HEK293 (cell line): Measurements from ENCODE around the gene EVPLL.
"Not testable (repeated sequence)": the region's sequence is repeated elsewhere in the genome, so short reads cannot be mapped to it uniquely, and the experiment has no call there.

ENCODE experiments used
- CTCF ChIA-PET: fragments of 350-600 bp; formaldehyde crosslinking; extraction: SDS; loops from one replicate; lab custom pipeline; 2021; ENCODE audit warnings: antibody characterized with exemption; lab: Yijun Ruan, JAX
- POLR2A ChIA-PET: fragments of 300-600 bp; formaldehyde crosslinking; extraction: SDS; loops from one replicate; lab custom pipeline; 2020; ENCODE audit warnings: antibody characterized with exemption, inconsistent platforms; lab: Yijun Ruan, JAX
- H3K27ac ChIP-seq: fragments of 200-500 bp; sonication (Bioruptor generic); 2 replicates; pipeline ENCODE4 v1.5.1; 2014; ENCODE audit warnings: low read depth, low read length, control low read depth, inconsistent platforms; ENCODE audit errors: extremely low read depth
- H3K36me3 ChIP-seq, 2 experiments: fragments of 200-500 bp in 1 of 2; sonication (Bioruptor generic) in 1 of 2; 1 replicate in 1 of 2; 2 replicates in 1 of 2; pipeline ENCODE4 v1.5.1; 2014 to 2017; ENCODE audit warnings: inconsistent platforms in 2 of 2, low read length in 2 of 2; ENCODE audit not compliant: control insufficient read depth in 2 of 2, insufficient read depth in 1 of 2
- H3K4me1 ChIP-seq: fragments of 200-500 bp; sonication (Bioruptor generic); 2 replicates; pipeline ENCODE4 v1.5.1; 2014; ENCODE audit warnings: mild to moderate bottlenecking, low read length, inconsistent platforms; ENCODE audit not compliant: control insufficient read depth, insufficient read depth
- H3K4me3 ChIP-seq: 2 replicates; pipeline ENCODE4 v1.5.1; 2011; ENCODE audit warnings: low read depth, mild to moderate bottlenecking, control low read depth, low read length, moderate library complexity
- H3K9me3 ChIP-seq: fragments of 200-500 bp; sonication (Bioruptor generic); 2 replicates; pipeline ENCODE4 v1.5.1; 2014; ENCODE audit warnings: low read depth, low read length, inconsistent platforms; ENCODE audit not compliant: control insufficient read depth, insufficient read depth
- KLF7 ChIP-seq: fragments of 450-650 bp; formaldehyde crosslinking; IDR thresholded peaks from 2 replicates; pipeline ENCODE4 v1.5.1; 2016; ENCODE audit warnings: missing biosample characterization, missing genetic modification characterization, borderline replicate concordance
- KLF9 ChIP-seq: fragments of 450-650 bp; formaldehyde crosslinking; IDR thresholded peaks from 2 replicates; pipeline ENCODE4 v1.5.1; 2016; ENCODE audit warnings: missing biosample characterization, missing genetic modification characterization, low read depth
- PRDM1 ChIP-seq: fragments of 450-650 bp; formaldehyde crosslinking; IDR thresholded peaks from 2 replicates; pipeline ENCODE4; 2016; ENCODE audit warnings: missing biosample characterization, missing genetic modification characterization
- YY1 ChIP-seq: fragments of 450-650 bp; formaldehyde crosslinking; IDR thresholded peaks from 2 replicates; pipeline ENCODE4 v1.5.1; 2018; ENCODE audit warnings: missing biosample characterization, missing genetic modification characterization
- ZBTB8A ChIP-seq: fragments of 450-650 bp; formaldehyde crosslinking; IDR thresholded peaks from 2 replicates; pipeline ENCODE4 v1.5.1; 2016; ENCODE audit warnings: missing biosample characterization, missing genetic modification characterization
- ZNF239 ChIP-seq: fragments of 450-650 bp; formaldehyde crosslinking; IDR thresholded peaks from 2 replicates; pipeline ENCODE4 v1.5.1; 2016; ENCODE audit warnings: missing biosample characterization, missing genetic modification characterization
- ZNF391 ChIP-seq: fragments of 450-650 bp; formaldehyde crosslinking; IDR thresholded peaks from 2 replicates; pipeline ENCODE4 v1.5.1; 2016; ENCODE audit warnings: low read depth, missing biosample characterization, missing genetic modification characterization, borderline replicate concordance
- ZNF654 ChIP-seq: fragments of 450-650 bp; formaldehyde crosslinking; IDR thresholded peaks from 2 replicates; pipeline ENCODE4 v1.5.1; 2016; ENCODE audit warnings: low read depth, missing biosample characterization, missing genetic modification characterization
- TF ChIP-seq, protein P1 (sequence below): fragments of 450-650 bp; formaldehyde crosslinking; IDR thresholded peaks from 2 replicates; pipeline ENCODE4 v1.5.1; 2016; ENCODE audit warnings: missing biosample characterization, missing genetic modification characterization

EVPLL gene

DNA sequence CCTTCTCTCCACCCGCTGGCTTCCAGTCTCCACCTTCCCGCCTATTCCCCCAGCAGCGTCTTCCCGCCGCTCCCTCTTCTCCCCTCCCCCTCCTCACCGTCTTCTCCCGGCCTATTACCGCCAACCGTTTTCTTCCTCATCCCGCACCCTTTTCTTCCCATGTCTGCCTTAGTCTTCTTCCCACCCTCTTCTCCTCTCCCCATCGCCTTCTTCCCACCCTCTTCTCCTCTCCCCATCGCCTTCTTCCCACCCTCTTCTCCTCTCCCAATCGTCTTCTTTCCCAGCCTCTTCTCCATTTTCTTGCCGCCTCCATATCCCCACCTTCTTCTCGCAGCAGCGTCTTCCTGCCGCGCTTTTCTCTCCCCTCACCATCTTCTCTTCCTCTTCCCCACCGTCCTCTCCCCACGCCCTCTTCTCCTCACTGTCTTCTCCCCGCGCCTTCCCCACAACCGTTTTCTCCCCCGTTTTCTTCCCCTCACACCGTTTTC lies 33.8 kb downstream of the EVPLL start (continued):
- peak; percentile 56; the same call in 1 of the 2 replicates for TF ChIP-seq KLF7 (tag by site-specific recombination)
- TF ChIP-seq ZBTB8A, result peak; percentile 50; the same call in 1 of the 2 replicates
- TF ChIP-seq, protein P1, sequence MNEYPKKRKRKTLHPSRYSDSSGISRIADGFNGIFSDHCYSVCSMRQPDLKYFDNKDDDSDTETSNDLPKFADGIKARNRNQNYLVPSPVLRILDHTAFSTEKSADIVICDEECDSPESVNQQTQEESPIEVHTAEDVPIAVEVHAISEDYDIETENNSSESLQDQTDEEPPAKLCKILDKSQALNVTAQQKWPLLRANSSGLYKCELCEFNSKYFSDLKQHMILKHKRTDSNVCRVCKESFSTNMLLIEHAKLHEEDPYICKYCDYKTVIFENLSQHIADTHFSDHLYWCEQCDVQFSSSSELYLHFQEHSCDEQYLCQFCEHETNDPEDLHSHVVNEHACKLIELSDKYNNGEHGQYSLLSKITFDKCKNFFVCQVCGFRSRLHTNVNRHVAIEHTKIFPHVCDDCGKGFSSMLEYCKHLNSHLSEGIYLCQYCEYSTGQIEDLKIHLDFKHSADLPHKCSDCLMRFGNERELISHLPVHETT (tag by site-specific recombination), result peak; percentile 61; the same call in 1 of the 2 replicates
- TF ChIP-seq ZNF239 (tag by site-specific recombination), result 0 out of 2 replicates have a peak, but pooled peaks have one; percentile 58
- peak; percentile 47; the same call in 1 of the 2 replicates for TF ChIP-seq ZNF391 (tag by site-specific recombination)
- TF ChIP-seq ZNF654 (tag by site-specific recombination), result 0 out of 2 replicates have a peak, but pooled peaks have one; percentile 6
- TF ChIP-seq YY1 (tag by site-specific recombination), result peak; percentile 60; the same call in 1 of the 2 replicates
- TF ChIP-seq KLF9 (tag by site-specific recombination), result peak; percentile 60
- peak; percentile 80 for TF ChIP-seq PRDM1 (tag by site-specific recombination)

DNA sequence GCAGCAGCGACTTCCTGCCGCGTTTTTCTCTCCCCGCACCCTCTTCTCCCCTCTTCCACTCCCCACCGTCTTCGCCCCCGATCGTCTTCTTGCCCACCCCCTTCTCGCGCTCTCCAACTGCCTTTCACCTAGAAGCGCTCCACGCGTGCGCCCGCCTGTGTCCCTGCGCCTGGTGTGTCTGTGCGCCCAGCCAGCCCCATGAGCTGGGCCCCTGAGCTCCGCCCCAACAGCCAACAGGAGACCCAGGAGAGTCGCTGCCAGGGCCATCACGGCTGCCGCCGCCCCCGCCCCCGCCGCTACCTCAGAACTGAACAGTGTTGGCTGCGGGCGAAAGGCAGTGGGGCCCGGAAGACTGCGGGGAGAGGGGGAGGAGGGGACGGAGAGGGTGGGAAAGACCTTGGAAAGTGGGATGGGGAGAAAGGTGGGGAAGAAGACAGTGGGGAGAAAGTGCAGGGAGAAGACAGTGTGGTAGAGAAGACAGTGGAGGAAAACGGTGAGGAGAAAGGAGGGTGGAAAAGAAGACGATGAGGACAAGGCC lies 34.5 kb downstream of the EVPLL start:
- H3K36me3 ChIP-seq, H3K4me3 ChIP-seq, H3K4me1 ChIP-seq, POLR2A ChIA-PET, H3K9me3 ChIP-seq, CTCF ChIA-PET: not testable (repeated sequence)
- H3K27ac ChIP-seq, result peak overlapping the region; percentile 90

DNA sequence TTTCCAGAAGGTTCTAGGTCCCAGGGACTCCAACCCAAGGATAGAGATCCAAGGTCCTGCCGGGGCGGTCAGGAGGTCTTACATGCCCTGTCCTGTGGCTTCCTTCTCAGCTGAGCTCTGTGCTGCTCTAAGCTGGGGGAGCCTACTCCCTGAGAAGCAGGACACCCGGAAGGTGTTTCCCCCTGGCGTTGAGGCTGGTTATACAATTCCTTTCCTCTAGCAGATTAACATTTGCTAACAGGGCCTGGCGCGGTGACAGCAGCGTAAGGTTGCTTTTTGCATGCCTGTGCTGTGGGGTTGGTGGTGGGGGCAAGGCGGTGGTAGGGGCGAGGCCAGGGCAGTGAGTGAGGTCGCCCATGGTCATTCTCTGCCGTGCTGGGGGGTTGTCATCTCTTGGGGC lies 43.9 kb downstream of the EVPLL start:
- H3K4me3 ChIP-seq, H3K9me3 ChIP-seq, H3K36me3 ChIP-seq, H3K27ac ChIP-seq, CTCF ChIA-PET, POLR2A ChIA-PET, H3K4me1 ChIP-seq: not testable (repeated sequence)

DNA sequence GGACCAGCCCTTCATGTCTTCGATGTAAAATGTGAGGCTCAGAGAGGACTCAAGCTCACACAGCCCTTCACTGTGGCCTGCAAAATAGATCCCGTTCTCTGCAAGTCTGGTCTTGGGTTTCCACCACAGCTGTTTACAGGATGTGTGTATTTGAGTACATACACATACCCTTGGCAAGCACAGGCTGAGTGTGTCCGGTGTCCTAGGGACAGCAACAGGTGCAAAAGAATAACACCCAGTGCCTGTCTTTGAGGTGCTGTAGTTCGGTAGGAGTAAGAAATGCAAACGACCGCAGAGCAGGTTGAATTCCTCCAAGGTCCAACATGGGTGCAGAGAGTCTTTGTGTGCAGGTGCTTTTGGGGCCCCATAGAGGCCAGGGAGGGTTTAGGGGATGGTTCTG lies 44.9 kb downstream of the EVPLL start:
- CTCF ChIA-PET, H3K36me3 ChIP-seq, H3K4me3 ChIP-seq, H3K9me3 ChIP-seq, H3K27ac ChIP-seq, POLR2A ChIA-PET, H3K4me1 ChIP-seq: not testable (repeated sequence)

DNA sequence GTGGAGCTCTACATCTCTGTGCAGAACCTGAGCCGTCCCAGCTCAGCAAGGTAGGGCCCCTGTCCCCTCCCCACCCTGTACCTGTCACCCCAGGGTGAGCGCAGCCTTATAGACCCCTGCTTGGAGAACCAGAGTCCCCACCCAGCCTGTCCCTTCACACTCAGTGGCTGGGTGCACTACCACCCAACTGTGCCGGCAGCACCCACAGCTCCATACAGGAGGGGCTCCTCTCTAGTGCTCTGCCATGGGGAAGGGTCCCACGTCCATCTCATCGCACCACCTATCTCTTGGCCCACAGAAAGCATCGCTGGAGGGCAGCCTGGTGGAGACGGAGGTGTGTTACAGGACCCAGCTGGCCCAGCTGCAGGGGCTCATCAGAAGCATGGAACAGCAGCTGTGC lies 45.4 kb downstream of the EVPLL start:
- H3K36me3 ChIP-seq, CTCF ChIA-PET, H3K27ac ChIP-seq, H3K4me1 ChIP-seq, H3K9me3 ChIP-seq, H3K4me3 ChIP-seq, POLR2A ChIA-PET: not testable (repeated sequence)

DNA sequence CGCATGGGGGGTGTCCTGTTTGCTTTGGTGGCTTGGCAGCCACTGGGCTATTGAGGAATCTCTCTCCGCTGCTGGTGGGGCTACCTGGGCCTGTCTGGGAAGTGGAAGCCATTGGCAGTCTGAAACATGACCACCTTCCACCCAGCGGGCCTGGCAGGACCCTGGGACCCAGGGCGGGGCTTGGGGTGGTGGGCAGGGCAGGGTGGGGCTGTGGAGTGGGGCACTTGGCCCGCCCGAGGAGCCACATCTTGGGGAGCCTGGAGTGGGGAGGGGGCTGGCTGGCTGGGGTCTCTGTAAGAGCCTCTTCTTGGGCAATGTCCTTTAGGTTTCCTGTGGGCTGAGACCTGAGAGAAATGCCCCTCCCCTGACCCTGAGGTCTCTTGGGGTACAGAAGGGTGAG lies 48.0 kb downstream of the EVPLL start:
- H3K27ac ChIP-seq, H3K9me3 ChIP-seq, H3K36me3 ChIP-seq, CTCF ChIA-PET, H3K4me1 ChIP-seq, H3K4me3 ChIP-seq, POLR2A ChIA-PET: not testable (repeated sequence)

DNA sequence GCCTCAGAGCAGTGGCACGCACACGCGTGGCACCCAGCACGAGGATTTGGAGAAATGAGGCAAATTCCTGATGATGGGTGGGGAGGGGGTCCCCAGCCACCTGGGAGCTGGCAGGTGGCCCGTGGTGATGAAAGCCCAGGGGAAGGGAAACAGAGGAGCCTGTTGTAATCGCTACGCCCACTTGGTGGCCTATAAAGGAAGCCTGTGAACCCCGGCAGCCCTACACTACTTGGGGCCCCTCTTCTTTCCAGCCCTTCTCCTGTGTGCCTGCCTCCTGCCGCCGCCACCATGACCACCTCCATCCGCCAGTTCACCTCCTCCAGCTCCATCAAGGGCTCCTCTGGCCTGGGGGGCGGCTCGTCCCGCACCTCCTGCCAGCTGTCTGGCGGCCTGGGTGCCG lies 49.1 kb downstream of the EVPLL start:
- H3K4me3 ChIP-seq, H3K9me3 ChIP-seq, H3K4me1 ChIP-seq, H3K27ac ChIP-seq, POLR2A ChIA-PET, CTCF ChIA-PET, H3K36me3 ChIP-seq: not testable (repeated sequence)

DNA sequence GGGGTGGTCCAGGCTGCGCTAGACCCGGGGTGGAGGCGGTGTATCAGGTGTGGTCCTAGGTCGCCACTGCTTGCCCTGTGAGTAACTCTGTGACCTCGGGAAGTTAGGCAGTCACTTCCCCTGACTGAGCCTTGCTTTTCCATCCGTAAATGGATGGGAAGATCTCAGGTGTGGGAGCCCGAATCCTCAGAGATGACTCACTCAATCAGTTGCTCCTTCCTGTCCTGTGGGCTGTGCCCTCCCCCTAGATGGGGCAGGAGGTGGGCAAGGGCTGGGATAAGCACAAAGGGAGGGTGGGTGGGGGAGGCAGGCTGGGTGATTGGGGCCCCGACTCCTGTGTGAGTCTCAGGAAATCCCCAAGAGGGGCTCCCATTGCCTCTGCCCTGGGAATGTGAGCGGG lies 54.6 kb downstream of the EVPLL start:
- H3K27ac ChIP-seq, CTCF ChIA-PET, POLR2A ChIA-PET, H3K4me1 ChIP-seq, H3K4me3 ChIP-seq, H3K36me3 ChIP-seq, H3K9me3 ChIP-seq: not testable (repeated sequence)
